ENCODE results near the gene SLIT3. TPM values are rescaled to one million over a fixed set of nuclear protein-coding genes. Genes with fewer than 3 reads are reported as not detected.

Gene SLIT3
- total RNA-seq, 1 donor from 2014 or later, result 0.22 TPM

GRCh38 chr5:169050146-169050571, 250.8 kb downstream of the SLIT3 start:
- peaks cover 47% of the 10 kb centered on the region for H3K4me1 Mint-ChIP-seq
- no peak overlapping the region for H3K4me3 Mint-ChIP-seq
- H3K27me3 ChIP-seq, result no peaks in the 10 kb centered on the region
- no peaks in the 10 kb centered on the region for H3K9me3 Mint-ChIP-seq
- H3F3A ChIP-seq (ENCODE audit: low read depth), result peaks cover 20% of the 10 kb centered on the region
- H3K4me3 ChIP-seq, result no peak overlapping the region
- no peak overlapping the region for H2AFZ ChIP-seq (replicated peaks)
- no peak for DNase-seq (ENCODE audit: low spot score)
- H3K4me2 ChIP-seq, result peak overlapping the region; percentile 15
- no peaks in the 10 kb centered on the region for H3K36me3 Mint-ChIP-seq
- H3K27ac Mint-ChIP-seq, result no peak overlapping the region
- no peaks in the 10 kb centered on the region for H3K36me3 ChIP-seq
- H3K9me3 ChIP-seq (ENCODE audit: low read depth), result no peaks in the 10 kb centered on the region
- H3K9ac ChIP-seq, result no peak overlapping the region
- peaks cover under 1% of the 10 kb centered on the region for H3K27me3 Mint-ChIP-seq (ENCODE audit: insufficient read depth, low read depth)
- H3K79me2 ChIP-seq (ENCODE audit: low read depth), result no peaks in the 10 kb centered on the region
- no peaks in the 10 kb centered on the region for H4K20me1 ChIP-seq (ENCODE audit: low read depth)
- H3K27ac ChIP-seq, result no peak overlapping the region
- TF ChIP-seq CTCF (IDR thresholded peaks at IDR 0.05) (no peak), EZH2 (IDR thresholded peaks at IDR 0.05) (no peak), EZH2phosphoT487 (IDR thresholded peaks at IDR 0.05) (no peak)
- H3K4me1 ChIP-seq, result peaks cover 35% of the 10 kb centered on the region

GRCh38 chr5:169049712-169050111, 251.2 kb downstream of the SLIT3 start:
- no peak for DNase-seq (ENCODE audit: low spot score)
- Mint-ChIP-seq H3K4me3 (no peak overlapping the region), H3K36me3 (no peaks in the 10 kb centered on the region), H3K27me3 (ENCODE audit: insufficient read depth, low read depth) (no peaks in the 10 kb centered on the region), H3K9me3 (no peaks in the 10 kb centered on the region), H3K27ac (peak overlapping the region; percentile 9), H3K4me1 (peaks cover 47% of the 10 kb centered on the region)
- no peak overlapping the region for H3K27ac ChIP-seq
- no peak overlapping the region for H3K4me3 ChIP-seq
- no peaks in the 10 kb centered on the region for H4K20me1 ChIP-seq (ENCODE audit: low read depth)
- H3K9me3 ChIP-seq (ENCODE audit: low read depth), result no peaks in the 10 kb centered on the region
- H3K27me3 ChIP-seq, result no peaks in the 10 kb centered on the region
- H3K4me1 ChIP-seq, result peaks cover 39% of the 10 kb centered on the region
- no peak overlapping the region for H3K9ac ChIP-seq
- peak overlapping the region; percentile 15 for H3K4me2 ChIP-seq
- no peaks in the 10 kb centered on the region for H3K79me2 ChIP-seq (ENCODE audit: low read depth)
- H3K36me3 ChIP-seq, result no peaks in the 10 kb centered on the region
- H3F3A ChIP-seq (ENCODE audit: low read depth), result peaks cover 20% of the 10 kb centered on the region
- H2AFZ ChIP-seq (replicated peaks), result no peak overlapping the region
- no peak for TF ChIP-seq EZH2phosphoT487 (IDR thresholded peaks at IDR 0.05)
- no peak for TF ChIP-seq EZH2 (IDR thresholded peaks at IDR 0.05)
- TF ChIP-seq CTCF (IDR thresholded peaks at IDR 0.05), result no peak

GRCh38 chr5:169048181-169049125, 252.5 kb downstream of the SLIT3 start:
- TF ChIP-seq EZH2phosphoT487 (IDR thresholded peaks at IDR 0.05) (no peak), EZH2 (IDR thresholded peaks at IDR 0.05) (no peak), CTCF (IDR thresholded peaks at IDR 0.05) (no peak)
- H3K9me3 Mint-ChIP-seq, result no peaks in the 10 kb centered on the region

More at GRCh38 chr5:169048181-169049125, 252.5 kb downstream of the SLIT3 start:
- Histone ChIP-seq H3K9me3 (ENCODE audit: low read depth) (no peaks in the 10 kb centered on the region), H3K27me3 (no peaks in the 10 kb centered on the region), H3K4me2 (no peak overlapping the region), H2AFZ (replicated peaks) (no peak overlapping the region), H3K27ac (no peak overlapping the region), H3K9ac (no peak overlapping the region), H3K36me3 (no peaks in the 10 kb centered on the region), H3F3A (ENCODE audit: low read depth) (peaks cover 20% of the 10 kb centered on the region), H3K4me1 (peaks cover 41% of the 10 kb centered on the region), H4K20me1 (ENCODE audit: low read depth) (no peaks in the 10 kb centered on the region), H3K4me3 (no peak overlapping the region), H3K79me2 (ENCODE audit: low read depth) (no peaks in the 10 kb centered on the region)
- Mint-ChIP-seq H3K4me1 (peaks cover 42% of the 10 kb centered on the region), H3K27ac (no peak overlapping the region), H3K36me3 (no peaks in the 10 kb centered on the region), H3K4me3 (no peak overlapping the region), H3K27me3 (ENCODE audit: insufficient read depth, low read depth) (no peaks in the 10 kb centered on the region)
- DNase-seq (ENCODE audit: low spot score), result no peak
